ENCODE data around the gene ELOVL5.

- TF ChIP-seq CTCF (IDR thresholded peaks at IDR 0.05; ENCODE audit: low read depth, low read length, missing input control) (no peak), SP1 (IDR thresholded peaks at IDR 0.05) (no peak), MAX (IDR thresholded peaks at IDR 0.05) (no peak), TAF1 (conservative IDR thresholded peaks at IDR 0.05) (no peak), REST (IDR thresholded peaks at IDR 0.05) (no peak), RAD21 (IDR thresholded peaks at IDR 0.05) (no peak), ZBTB33 (IDR thresholded peaks at IDR 0.05) (no peak), ATF3 (IDR thresholded peaks at IDR 0.05) (no peak), GABPA (IDR thresholded peaks at IDR 0.05 in 1 of 2, conservative IDR thresholded peaks at IDR 0.05 in 1 of 2) (no peak), RXRA (IDR thresholded peaks at IDR 0.05) (no peak), YY1 (IDR thresholded peaks at IDR 0.05) (no peak), FOXA1 (IDR thresholded peaks at IDR 0.05) (no peak), EGR1 (IDR thresholded peaks at IDR 0.05; ENCODE audit: low read depth in 2 of 2) (no peak), NR2F2 (IDR thresholded peaks at IDR 0.05) (no peak)
Measured at GRCh38 chr6:53284901-53285300, 63.8 kb downstream of the ELOVL5 start.
